ENCODE data around the gene CBFB. TPM values are rescaled to one million over a fixed set of nuclear protein-coding genes. Genes with fewer than 3 reads are reported as not detected.

CBFB gene
- total and polyA plus RNA-seq, 9 of the 15 experiments (the other 6 are each of a cell fraction or from before 2014, with no cell fraction given) = 22.0 to 112 (median 66.5) TPM

DNA sequence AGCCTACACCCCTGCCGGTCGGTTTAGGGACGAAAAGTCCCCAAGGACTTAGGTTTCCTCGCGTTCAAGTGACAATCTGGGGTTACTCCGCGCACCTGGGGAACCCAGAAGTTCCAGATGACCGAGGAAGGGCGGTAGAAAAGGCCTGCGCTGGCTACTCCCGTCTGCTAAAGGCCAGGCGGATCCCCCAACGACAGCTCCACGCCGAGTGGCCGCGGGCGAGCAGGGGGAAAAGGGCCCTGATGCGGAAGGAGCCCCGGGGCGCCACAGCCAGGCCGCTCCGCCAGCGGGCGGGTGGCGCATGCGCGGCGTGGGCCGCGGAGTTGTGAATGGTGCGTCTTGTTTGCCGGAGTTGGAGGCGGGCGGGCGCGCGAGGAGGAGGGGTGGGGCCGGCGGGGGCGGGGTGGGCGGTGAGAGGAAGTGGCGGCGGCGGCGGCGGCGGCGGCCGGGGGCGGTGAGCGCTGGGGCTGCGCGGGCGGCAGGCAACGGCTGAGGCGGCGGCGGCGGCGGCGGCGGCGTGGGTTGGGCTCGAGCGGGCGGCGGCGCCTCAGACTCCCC is at the start of gene CBFB (continued):
- TF ChIP-seq, protein P1, sequence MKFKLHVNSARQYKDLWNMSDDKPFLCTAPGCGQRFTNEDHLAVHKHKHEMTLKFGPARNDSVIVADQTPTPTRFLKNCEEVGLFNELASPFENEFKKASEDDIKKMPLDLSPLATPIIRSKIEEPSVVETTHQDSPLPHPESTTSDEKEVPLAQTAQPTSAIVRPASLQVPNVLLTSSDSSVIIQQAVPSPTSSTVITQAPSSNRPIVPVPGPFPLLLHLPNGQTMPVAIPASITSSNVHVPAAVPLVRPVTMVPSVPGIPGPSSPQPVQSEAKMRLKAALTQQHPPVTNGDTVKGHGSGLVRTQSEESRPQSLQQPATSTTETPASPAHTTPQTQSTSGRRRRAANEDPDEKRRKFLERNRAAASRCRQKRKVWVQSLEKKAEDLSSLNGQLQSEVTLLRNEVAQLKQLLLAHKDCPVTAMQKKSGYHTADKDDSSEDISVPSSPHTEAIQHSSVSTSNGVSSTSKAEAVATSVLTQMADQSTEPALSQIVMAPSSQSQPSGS (CRISPR knock-in tag; IDR thresholded peaks at IDR 0.05) = no peak
- TF ChIP-seq ZNF717 (CRISPR knock-in tag; IDR thresholded peaks at IDR 0.05) = no peak
- peak; percentile 80 for TF ChIP-seq GTF2F1 (IDR thresholded peaks at IDR 0.05; ENCODE audit: low read depth, low read length)
- TF ChIP-seq MTF1 (CRISPR knock-in tag; IDR thresholded peaks at IDR 0.05; ENCODE audit: borderline replicate concordance) = no peak
- TF ChIP-seq, protein P2, sequence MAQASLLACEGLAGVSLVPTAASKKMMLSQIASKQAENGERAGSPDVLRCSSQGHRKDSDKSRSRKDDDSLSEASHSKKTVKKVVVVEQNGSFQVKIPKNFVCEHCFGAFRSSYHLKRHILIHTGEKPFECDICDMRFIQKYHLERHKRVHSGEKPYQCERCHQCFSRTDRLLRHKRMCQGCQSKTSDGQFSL (CRISPR knock-in tag; IDR thresholded peaks at IDR 0.05) = no peak
- TF ChIP-seq, protein P2 (tag; IDR thresholded peaks at IDR 0.05) = no peak
- no peak for TF ChIP-seq ZKSCAN8 (CRISPR knock-in tag; IDR thresholded peaks at IDR 0.05)
- no peak for TF ChIP-seq ZNF311 (CRISPR knock-in tag; IDR thresholded peaks at IDR 0.05)
- TF ChIP-seq NR2F6 (CRISPR knock-in tag; IDR thresholded peaks at IDR 0.05) = no peak
- no peak; the same call in 1 of the 2 replicates for TF ChIP-seq GABPB1 (CRISPR knock-in tag; IDR thresholded peaks at IDR 0.05)
- TF ChIP-seq ZNF507 (tag; conservative IDR thresholded peaks at IDR 0.05) = no peak
- no peak for TF ChIP-seq KLF6 (CRISPR knock-in tag; IDR thresholded peaks at IDR 0.05; ENCODE audit: borderline replicate concordance)
- TF ChIP-seq XRCC4 (IDR thresholded peaks at IDR 0.05; ENCODE audit: extremely low read depth, insufficient read depth, insufficient read length) = no peak
- TF ChIP-seq PHTF2 (CRISPR knock-in tag; IDR thresholded peaks at IDR 0.05) = no peak
- TF ChIP-seq GABPB2 (CRISPR knock-in tag; conservative IDR thresholded peaks at IDR 0.05) = no peak
- TF ChIP-seq, protein P3, sequence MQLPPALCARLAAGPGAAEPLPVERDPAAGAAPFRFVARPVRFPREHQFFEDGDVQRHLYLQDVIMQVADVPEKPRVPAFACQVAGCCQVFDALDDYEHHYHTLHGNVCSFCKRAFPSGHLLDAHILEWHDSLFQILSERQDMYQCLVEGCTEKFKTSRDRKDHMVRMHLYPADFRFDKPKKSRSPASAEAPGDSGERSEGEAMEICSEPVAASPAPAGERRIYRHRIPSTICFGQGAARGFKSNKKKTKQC (CRISPR knock-in tag; IDR thresholded peaks at IDR 0.05) = peak; percentile 89
- no peak for TF ChIP-seq ESRRB (CRISPR knock-in tag; IDR thresholded peaks at IDR 0.05; ENCODE audit: borderline replicate concordance)
- TF ChIP-seq, protein P4, sequence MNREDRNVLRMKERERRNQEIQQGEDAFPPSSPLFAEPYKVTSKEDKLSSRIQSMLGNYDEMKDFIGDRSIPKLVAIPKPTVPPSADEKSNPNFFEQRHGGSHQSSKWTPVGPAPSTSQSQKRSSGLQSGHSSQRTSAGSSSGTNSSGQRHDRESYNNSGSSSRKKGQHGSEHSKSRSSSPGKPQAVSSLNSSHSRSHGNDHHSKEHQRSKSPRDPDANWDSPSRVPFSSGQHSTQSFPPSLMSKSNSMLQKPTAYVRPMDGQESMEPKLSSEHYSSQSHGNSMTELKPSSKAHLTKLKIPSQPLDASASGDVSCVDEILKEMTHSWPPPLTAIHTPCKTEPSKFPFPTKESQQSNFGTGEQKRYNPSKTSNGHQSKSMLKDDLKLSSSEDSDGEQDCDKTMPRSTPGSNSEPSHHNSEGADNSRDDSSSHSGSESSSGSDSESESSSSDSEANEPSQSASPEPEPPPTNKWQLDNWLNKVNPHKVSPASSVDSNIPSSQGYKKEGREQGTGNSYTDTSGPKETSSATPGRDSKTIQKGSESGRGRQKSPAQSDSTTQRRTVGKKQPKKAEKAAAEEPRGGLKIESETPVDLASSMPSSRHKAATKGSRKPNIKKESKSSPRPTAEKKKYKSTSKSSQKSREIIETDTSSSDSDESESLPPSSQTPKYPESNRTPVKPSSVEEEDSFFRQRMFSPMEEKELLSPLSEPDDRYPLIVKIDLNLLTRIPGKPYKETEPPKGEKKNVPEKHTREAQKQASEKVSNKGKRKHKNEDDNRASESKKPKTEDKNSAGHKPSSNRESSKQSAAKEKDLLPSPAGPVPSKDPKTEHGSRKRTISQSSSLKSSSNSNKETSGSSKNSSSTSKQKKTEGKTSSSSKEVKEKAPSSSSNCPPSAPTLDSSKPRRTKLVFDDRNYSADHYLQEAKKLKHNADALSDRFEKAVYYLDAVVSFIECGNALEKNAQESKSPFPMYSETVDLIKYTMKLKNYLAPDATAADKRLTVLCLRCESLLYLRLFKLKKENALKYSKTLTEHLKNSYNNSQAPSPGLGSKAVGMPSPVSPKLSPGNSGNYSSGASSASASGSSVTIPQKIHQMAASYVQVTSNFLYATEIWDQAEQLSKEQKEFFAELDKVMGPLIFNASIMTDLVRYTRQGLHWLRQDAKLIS (CRISPR knock-in tag; IDR thresholded peaks at IDR 0.05) = peak; percentile 56
- TF ChIP-seq ZNF668 (CRISPR knock-in tag; IDR thresholded peaks at IDR 0.05) = 0 out of 2 replicates have a peak, but pooled peaks have one; percentile 51
- no peak for TF ChIP-seq THRAP3 (IDR thresholded peaks at IDR 0.05; ENCODE audit: borderline replicate concordance)
- TF ChIP-seq L3MBTL2 (IDR thresholded peaks at IDR 0.05) = peak; percentile 81
- no peak; the same call in 1 of the 2 replicates for TF ChIP-seq TEAD4 (IDR thresholded peaks at IDR 0.05; ENCODE audit: low read length)
- no peak for TF ChIP-seq TEAD4 (CRISPR knock-in tag; IDR thresholded peaks at IDR 0.05; ENCODE audit: borderline replicate concordance)
- TF ChIP-seq OTX1 (CRISPR knock-in tag; IDR thresholded peaks at IDR 0.05) = peak; percentile 82
